HG03469 (cell line): Measurements from ENCODE around the gene SEMA3A.
"Not testable (repeated sequence)": the region's sequence is repeated elsewhere in the genome, so short reads cannot be mapped to it uniquely, and the experiment has no call there.

Source experiments
- ATAC-seq: cut with Tn5 transposase; IDR thresholded peaks from one replicate; pipeline ENCODE4 v1.9.1; 2021; ENCODE audit warnings: mild to moderate bottlenecking, moderate library complexity, moderate number of reproducible peaks; ENCODE audit not compliant: unreplicated experiment

The SEMA3A gene

GRCh38 chr7:84194484-84195271, at the start of gene SEMA3A:
TSS of gene SEMA3A (minus strand) at chr7:84194789. CDS start at chr7:84194586, 203 bp downstream.
- no peak for ATAC-seq

GRCh38 chr7:84243037-84243436, 48.4 kb upstream of the SEMA3A start:
- not testable (repeated sequence) for ATAC-seq

GRCh38 chr7:84238596-84238995, 44.0 kb upstream of the SEMA3A start:
- ATAC-seq: no peak

- no peak for ATAC-seq
Observed at GRCh38 chr7:84237533-84238173, 43.1 kb upstream of the SEMA3A start.

GRCh38 chr7:84236398-84236797, 41.8 kb upstream of the SEMA3A start:
- no peak for ATAC-seq

- ATAC-seq: no peak
Observed at GRCh38 chr7:84232646-84233045, 38.1 kb upstream of the SEMA3A start.

- ATAC-seq: no peak
Observed at GRCh38 chr7:84231157-84231556, 36.6 kb upstream of the SEMA3A start.

GRCh38 chr7:84230491-84230890, 35.9 kb upstream of the SEMA3A start:
- no peak for ATAC-seq

GRCh38 chr7:84228526-84228925, 33.9 kb upstream of the SEMA3A start:
- no peak for ATAC-seq

GRCh38 chr7:84226759-84227158, 32.2 kb upstream of the SEMA3A start:
- no peak for ATAC-seq

GRCh38 chr7:84224505-84224904, 29.9 kb upstream of the SEMA3A start:
- no peak for ATAC-seq

- ATAC-seq: no peak
Observed at GRCh38 chr7:84219310-84219709, 24.7 kb upstream of the SEMA3A start.

GRCh38 chr7:84218681-84219080, 24.1 kb upstream of the SEMA3A start:
- ATAC-seq: no peak

- no peak for ATAC-seq
Observed at GRCh38 chr7:84216472-84216871, 21.9 kb upstream of the SEMA3A start.

GRCh38 chr7:84214757-84215156, 20.2 kb upstream of the SEMA3A start:
- not testable (repeated sequence) for ATAC-seq

GRCh38 chr7:84210301-84210700, 15.7 kb upstream of the SEMA3A start:
- no peak for ATAC-seq

- ATAC-seq: no peak
Observed at GRCh38 chr7:84209006-84209405, 14.4 kb upstream of the SEMA3A start.

- ATAC-seq: no peak
Observed at GRCh38 chr7:84207615-84208014, 13.0 kb upstream of the SEMA3A start.

- ATAC-seq: no peak
Observed at GRCh38 chr7:84207025-84207424, 12.4 kb upstream of the SEMA3A start.

- ATAC-seq: no peak
Observed at GRCh38 chr7:84204655-84205054, 10.1 kb upstream of the SEMA3A start.

GRCh38 chr7:84202855-84203254, 8.3 kb upstream of the SEMA3A start:
- no peak for ATAC-seq

GRCh38 chr7:84200859-84201258, 6.3 kb upstream of the SEMA3A start:
- ATAC-seq: no peak
